ENCODE data around the gene HOMER1.
"Not testable (repeated sequence)": the region's sequence is repeated elsewhere in the genome, so short reads cannot be mapped to it uniquely, and the experiment has no call there.

HOMER1 gene

DNA sequence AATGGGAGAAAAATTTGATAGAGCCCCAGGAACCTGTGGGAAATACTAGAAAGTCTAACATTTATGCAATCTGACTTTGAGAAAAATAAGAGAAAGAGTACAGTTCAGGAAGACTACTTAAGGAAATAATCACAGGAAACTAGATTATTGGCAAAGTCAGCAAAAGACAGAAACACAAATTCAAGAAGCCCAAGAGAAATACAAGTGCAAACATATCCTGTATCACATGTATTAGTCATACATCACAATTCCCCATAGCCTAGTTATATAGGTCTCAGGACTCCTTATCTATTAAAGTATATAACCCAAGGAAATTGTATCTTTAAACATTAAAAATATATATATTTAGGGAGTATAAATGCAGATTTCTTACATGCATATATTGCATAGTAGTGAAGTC is 100.8 kb downstream of the HOMER1 start:
- DNase-seq: no peak

DNA sequence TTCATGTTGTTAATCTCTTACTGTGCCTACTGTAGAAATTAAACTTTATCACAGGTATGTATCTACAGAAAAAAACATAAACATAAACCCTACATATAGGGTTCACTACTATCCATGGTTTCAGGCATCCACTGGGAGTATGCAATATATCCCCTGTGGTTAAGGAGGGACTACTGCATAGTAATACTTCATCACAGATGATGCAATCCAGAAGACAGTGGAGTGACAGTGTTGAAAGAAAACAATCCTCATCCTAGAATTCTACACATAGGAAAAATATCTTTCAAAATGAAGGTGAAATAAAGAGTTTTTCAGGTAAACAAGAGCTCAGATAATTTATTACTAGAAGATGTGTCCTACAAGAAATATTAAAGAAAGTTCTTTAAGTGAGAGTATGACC is 105.9 kb downstream of the HOMER1 start:
- DNase-seq: peak; percentile 6

DNA sequence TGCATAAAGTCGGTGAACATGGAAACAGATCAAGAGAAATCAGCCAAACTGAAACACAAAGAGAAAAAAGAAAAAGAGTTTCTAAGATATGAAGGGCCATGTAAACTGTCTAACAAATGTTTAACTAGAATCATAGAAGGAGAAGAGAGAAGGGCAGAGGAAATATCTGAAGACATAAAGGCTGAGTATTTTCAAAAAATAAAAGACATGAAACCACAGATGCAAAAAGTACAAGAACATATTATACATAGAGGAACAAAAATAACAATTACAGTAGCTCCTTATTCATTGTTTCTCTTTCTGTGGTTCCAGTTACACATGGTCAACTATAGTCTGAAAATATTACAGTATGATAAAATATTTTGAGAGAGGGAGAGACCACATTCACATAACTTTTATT is 106.3 kb downstream of the HOMER1 start:
- DNase-seq: no peak

DNA sequence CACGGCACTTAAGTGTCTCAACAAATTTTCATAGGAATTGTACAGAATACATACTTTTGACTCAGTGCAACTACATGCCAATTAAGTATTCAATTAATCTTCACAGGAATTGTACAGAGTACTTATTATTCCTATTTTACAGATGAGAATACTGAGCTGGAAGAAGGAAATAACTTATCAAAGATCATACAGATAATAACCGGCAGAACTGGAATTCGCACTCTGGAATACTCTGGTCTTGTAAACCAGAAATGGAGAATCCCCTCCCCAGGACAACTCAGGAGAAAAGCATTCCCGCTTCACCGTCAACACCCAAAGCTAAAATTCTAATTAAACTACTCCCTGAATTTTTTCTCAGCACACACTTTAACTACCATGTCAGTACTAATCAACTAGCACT is 112.7 kb downstream of the HOMER1 start:
- DNase-seq: no peak

DNA sequence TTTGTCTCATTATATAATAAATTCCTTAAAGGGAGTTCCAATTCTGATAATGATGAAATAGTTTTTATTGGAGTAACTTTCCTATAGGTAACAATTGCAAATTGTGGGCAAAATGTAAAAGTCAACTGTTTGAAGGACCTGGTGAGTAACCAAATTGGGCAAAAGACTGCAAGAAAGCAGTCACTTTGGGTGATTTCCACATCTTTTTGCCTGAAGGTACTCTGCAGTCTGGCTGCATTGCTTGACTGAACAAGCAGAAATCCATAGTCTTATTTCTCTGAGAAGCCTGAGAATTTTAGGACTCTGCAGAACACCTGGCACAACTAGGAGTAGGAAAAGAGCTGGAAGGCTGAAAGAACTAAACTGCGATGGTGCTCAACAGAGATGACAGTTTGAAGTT is 114.9 kb downstream of the HOMER1 start:
- no peak for DNase-seq

DNA sequence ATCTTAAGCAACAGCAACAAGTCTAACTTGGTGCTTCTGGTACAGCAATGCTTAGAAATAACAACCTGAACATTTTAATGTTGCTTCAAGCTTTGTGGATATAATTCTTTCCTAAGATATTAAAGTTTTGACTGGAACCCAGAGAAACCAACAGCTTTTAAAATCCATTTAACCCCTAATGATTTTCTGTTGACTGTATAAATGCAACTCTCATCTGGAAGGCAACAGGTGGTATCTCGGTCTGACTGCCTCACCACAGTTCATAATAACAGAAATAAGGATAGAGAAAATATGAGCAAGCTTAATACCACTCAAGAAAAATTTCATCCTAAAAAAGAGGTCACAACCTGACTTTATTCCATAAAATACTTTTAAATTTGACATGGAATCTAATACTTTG is 116.9 kb downstream of the HOMER1 start:
- no peak for DNase-seq

DNA sequence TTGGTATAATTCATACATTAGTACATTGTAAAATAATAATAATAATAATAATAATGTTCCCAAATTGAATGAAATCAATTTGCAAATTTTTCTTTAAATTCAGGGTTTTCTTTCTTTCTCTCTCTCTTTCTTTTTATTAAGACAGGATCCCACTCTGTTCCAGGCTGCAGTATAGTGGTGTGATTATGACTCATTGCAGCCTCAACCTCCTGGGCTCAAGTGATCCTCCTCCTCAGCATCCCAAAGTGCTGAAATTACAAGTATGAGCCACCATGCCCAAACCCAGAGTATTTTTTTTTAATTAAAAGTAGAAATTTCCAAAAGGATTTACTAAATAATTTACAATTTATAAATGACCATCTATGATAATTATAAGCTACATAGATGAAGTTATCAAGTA is 117.7 kb downstream of the HOMER1 start:
- peak; percentile 21 for DNase-seq

DNA sequence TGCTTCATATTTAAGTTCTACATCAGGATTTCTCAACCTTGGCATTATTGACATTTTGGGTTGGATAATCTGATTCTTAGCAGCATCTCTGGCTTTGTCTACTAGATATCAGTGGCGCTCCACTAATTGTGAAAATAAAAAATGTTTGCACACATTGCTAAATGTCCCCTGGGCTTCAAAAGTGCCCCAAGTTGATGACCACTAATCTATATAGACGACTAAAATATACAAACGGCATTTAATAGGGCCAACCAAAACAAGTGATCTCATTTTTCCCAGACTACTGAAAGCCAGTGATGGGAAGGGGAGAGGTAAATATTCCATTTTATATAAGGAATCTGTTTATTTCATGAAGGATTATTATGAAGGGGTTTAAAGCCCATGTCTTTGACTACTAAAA is 118.6 kb downstream of the HOMER1 start:
- DNase-seq: no peak

DNA sequence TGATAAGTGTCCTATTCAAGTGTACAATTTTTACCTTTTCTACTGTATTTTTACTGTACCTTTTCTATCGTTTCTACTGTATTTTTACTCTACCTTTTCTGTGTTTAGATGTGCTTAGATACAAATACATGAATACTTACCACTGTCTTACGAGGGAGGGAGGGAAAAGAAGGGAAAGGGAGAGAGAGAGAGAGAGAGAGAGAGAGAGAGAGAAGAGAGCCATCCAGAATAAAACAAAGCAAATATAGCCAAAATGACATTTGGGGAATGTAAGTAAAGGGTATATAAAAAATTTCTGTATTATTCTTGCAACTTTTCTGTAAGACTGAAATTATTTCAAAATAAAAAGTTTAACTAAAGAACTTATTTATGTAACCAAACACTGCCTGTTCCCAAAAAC is 121.2 kb downstream of the HOMER1 start:
- DNase-seq: no peak

DNA sequence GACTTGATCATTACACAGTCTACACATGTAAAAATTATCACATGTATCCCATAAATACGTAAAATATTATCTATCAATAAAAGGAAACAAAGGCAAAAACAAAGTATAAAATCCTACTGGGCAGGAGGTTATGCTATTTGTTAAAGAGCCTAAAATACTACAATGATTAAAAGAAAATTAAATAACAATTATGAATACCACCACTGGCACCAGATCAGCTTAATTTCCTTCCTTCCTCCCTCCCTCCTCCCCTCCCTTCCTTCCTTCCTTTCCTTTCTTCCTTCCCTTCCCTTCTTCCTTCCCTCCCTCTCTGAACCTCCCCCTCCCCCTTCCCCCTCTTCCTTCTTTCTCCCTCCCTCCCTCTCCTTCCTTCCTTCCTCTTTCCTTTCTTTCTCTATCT is 127.3 kb downstream of the HOMER1 start:
- no peak for DNase-seq

DNA sequence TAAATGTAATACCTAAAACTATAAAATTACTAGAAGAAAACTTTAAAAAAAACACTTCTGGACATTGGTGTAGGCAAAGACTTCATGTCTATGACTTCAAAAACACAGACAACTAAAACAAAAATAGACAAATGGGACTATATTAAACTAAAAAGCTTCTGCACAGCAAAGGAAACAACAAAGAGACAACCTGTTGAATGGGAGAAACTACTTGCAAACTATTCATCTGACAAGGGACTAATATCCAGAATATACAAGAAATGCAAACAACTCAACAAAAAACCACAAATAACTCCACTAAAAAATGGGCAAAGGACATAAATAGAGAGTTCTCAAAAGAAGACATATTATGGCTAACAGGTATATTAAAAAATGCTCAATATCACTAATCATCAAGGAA is 128.8 kb downstream of the HOMER1 start:
- DNase-seq: not testable (repeated sequence)

DNA sequence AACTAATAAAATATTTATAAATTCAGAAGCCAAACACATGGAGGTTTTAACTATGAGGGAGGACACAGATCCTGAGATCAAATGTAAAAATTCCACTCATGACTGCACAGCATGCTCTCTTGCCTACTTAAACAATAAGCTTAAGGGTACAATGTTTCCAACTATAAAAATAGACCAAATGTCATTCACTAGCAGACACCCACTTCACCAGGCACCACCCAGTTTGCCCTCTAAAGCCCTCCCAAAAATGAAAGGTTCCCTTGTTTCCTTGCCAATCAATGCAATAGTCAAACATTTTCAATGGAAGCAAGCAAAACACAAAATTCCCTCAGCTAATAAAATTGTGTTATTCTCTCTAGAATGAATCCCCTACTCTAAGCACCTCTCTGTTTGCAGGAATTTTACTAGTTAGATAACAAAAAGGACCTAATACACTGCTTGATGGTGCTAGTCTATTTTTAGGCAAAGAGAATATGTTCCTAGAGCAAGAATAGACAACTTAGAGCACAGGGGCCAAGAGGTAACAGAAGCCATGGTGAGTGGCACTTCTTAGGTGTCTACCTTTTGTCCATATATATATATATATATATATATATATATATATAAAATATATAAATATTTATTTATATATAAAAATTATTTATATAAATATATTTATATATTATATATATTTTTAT is 135.3 kb downstream of the HOMER1 start:
- DNase-seq: no peak

DNA sequence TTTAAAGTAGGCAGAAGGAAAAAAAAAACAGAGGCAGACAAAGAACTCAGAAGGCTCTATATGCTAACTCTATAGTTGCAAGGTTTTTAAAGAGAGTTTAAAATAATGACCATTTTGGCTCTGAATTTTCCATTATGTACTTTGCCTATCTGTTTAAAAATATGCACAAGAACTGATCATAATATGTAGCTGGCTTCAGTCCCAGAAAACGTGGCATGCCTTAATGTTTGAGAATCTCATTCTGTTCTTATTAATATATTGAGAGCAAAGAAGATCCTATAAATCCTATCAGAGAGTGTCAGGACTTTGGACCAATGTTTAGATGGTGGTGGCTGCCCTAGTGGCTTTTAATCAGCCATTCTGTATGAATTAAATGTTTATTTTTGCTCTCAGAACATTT is 156.5 kb downstream of the HOMER1 start:
- DNase-seq: peak; percentile 14

DNA sequence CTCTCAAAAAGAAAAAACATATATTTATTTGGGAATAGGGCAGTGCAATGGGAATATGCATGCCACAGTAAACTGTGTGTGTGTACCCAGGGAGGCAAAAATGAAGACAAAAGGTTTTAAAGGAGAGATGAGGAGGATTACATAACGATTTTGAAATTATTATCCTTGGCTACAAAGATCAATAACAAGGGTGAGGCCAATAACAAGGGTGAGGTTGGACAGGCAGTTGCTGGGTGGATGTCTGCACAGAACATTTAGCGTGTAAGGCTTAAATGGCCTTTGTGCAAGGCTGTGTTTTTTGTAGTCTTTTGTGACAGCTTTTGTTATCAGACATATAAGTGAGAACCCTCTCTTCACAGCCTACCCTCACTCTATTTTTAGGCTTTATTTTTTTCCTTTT is 164.1 kb downstream of the HOMER1 start:
- DNase-seq: no peak

DNA sequence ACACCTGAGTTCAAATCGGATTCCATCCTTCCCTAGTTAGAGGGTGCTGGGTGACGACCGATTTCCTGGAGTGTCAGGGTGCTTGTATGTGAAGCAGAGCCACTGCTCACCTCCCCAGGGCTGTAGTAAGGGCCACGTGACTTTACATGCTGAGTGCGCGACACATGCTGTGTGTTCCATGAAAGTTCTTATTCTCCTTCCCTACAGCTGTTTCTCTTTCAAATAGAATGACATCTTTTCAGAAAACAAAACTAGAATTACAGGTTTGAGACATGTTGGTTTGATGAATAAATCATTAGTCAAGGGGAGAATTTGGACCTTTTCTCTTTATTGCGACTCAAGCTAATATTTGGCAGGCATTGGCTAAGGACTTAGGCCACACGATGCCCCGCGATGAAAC is 164.9 kb downstream of the HOMER1 start:
- no peak for DNase-seq

DNA sequence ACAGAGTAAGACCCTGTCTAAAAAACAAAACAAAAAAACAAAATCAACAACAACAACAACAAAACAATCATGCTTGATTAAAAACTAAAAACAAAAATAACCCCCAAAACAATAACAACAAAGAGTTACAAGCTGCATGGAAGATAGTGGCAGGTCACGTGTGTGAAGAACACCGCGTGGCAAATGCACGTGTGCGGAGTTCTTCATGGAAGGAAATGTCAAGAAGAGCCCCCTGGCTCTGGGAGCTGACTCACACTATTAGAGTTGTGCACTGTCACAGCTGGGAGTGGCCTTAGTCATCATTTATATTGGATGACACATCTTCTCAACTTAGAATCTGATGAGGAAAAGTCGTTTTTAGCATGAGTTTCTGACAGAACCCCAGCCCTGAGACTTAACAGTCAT is 167.5 kb downstream of the HOMER1 start:
- DNase-seq: peak; percentile 47

DNA sequence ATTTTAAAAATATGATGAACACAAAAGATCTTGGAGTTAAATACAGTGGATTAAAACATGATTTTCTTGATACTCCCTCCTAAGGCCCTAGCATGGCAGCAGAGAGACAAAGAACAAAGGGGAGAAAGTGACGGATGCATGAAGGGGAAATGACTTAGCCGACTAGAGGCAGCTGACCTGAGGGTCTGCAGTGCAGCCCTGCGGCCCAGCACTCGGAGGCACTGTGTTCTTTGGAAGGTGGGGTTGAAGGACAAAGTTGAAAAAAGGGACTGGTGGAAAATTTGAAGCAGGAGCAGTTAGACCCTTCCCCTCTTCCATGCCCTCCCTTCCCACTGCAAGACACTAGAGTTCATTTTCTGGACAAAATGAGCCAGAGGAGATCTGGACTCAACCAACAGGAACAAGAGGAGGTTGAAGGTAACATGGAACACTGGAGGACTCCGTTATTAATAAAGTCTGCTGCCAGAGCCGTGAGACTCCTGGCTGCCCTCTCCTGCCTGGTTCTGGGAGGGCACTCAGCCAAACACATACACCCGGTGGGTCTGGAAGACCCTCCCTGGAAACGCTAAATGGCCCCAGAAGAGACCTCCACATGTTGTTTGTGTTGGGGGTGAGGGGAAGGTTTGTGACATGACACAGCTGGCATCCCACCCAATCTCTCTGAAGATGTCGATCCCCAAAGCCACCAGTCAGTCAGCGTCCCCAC is 179.9 kb downstream of the HOMER1 start:
- no peak for DNase-seq

DNA sequence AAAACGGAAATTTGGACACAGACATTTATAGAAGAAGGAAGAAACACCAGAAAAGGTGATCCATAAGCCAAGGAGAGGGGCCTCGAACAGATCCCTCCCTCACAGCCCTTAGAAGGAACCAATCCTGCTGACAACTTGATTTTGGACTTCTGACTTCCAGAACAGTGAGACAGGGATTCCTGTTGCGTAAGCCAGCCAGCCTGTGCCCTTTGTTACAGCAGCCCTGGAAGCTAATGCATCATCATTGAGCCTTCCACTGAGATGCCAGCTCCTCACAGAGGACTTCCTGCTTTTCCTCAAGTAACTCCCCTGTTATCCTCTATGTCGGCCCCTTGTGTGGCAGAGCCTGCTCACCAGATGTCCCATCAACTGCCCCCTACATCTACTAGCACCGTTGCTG is 183.9 kb downstream of the HOMER1 start:
- no peak for DNase-seq

DNA sequence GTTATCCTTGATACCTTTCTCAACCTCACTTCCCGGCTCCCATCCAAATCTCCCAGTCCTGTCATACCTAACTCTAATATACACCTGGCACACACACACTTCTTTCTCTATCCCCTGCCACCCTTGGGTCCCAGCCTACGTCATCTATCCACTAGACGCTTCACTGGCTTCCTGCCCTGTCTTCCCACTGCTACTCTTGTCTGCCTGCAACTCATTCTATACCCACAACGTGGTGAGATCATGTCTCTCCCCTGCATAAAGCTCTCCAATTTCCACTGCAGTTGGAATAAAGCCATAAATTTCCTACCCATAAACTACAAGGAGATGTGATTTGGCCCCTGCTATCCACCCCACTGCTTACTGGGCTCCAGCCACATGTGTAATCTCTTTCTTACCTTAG is 184.5 kb downstream of the HOMER1 start:
- no peak for DNase-seq

Measured in fibroblast of skin of abdomen (primary cell).